SK-N-SH treated with all-trans-retinoic acid at 6 μM for 48 hours (cell line): ENCODE measurements around the gene NAT14.

Experiments used
- ARNTL ChIP-seq: fragments of 450-650 bp; formaldehyde crosslinking; IDR thresholded peaks from 2 replicates; pipeline ENCODE4 v1.5.0; 2020; ENCODE audit warnings: low read depth, mild to moderate bottlenecking, moderate library complexity, borderline replicate concordance
- ISL1 ChIP-seq: fragments of 250-450 bp; sonication (Bioruptor Pico); IDR thresholded peaks from 2 replicates; pipeline ENCODE4 v2.1.2; 2022; ENCODE audit warnings: mild to moderate bottlenecking, moderate library complexity
- PATZ1 ChIP-seq: fragments of 250-450 bp; sonication (Bioruptor Pico); IDR thresholded peaks from 2 replicates; pipeline ENCODE4 v1.8.0; 2020; ENCODE audit warnings: mild to moderate bottlenecking, moderate library complexity, borderline replicate concordance
- PPARA ChIP-seq: fragments of 250-450 bp; sonication (Bioruptor Pico); IDR thresholded peaks from 2 replicates; pipeline ENCODE4 v1.5.0; 2020; ENCODE audit warnings: mild to moderate bottlenecking, borderline replicate concordance
- RARB ChIP-seq: fragments of 250-450 bp; sonication (Bioruptor Pico); IDR thresholded peaks from 2 replicates; pipeline ENCODE4 v1.8.0; 2021; ENCODE audit warnings: mild to moderate bottlenecking, moderate library complexity
- ZC3H10 ChIP-seq: fragments of 250-450 bp; sonication (Bioruptor Pico); IDR thresholded peaks from 2 replicates; pipeline ENCODE4 v1.5.1; 2021; ENCODE audit warnings: mild to moderate bottlenecking, moderate library complexity
- ZFP3 ChIP-seq: fragments of 250-450 bp; sonication (Bioruptor Pico); IDR thresholded peaks from 2 replicates; pipeline ENCODE4 v1.5.0; 2020; ENCODE audit warnings: mild to moderate bottlenecking, moderate library complexity
- ZNF70 ChIP-seq: fragments of 450-650 bp; formaldehyde crosslinking; IDR thresholded peaks from 2 replicates; pipeline ENCODE4 v1.5.0; 2020; ENCODE audit warnings: mild to moderate bottlenecking, moderate library complexity
- TF ChIP-seq, protein P1 (sequence below): fragments of 250-450 bp; sonication (Bioruptor Pico); IDR thresholded peaks from 2 replicates; pipeline ENCODE4 v1.5.1; 2020; ENCODE audit warnings: low read depth, mild to moderate bottlenecking, moderate library complexity
- TF ChIP-seq, protein P2 (sequence below): fragments of 250-450 bp; sonication (Bioruptor Pico); IDR thresholded peaks from 2 replicates; pipeline ENCODE4 v1.8.0; 2021; ENCODE audit warnings: low read depth, mild to moderate bottlenecking, moderate library complexity, borderline replicate concordance

GRCh38 chr19:55477905-55478304 lies 7.1 kb upstream of the NAT14 start:
- TF ChIP-seq RARB (CRISPR knock-in tag), result no peak
- no peak for TF ChIP-seq PPARA (CRISPR knock-in tag)
- no peak for TF ChIP-seq ZNF70 (CRISPR knock-in tag)
- TF ChIP-seq, protein P1, sequence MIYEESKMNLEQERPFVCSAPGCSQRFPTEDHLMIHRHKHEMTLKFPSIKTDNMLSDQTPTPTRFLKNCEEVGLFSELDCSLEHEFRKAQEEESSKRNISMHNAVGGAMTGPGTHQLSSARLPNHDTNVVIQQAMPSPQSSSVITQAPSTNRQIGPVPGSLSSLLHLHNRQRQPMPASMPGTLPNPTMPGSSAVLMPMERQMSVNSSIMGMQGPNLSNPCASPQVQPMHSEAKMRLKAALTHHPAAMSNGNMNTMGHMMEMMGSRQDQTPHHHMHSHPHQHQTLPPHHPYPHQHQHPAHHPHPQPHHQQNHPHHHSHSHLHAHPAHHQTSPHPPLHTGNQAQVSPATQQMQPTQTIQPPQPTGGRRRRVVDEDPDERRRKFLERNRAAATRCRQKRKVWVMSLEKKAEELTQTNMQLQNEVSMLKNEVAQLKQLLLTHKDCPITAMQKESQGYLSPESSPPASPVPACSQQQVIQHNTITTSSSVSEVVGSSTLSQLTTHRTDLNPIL (CRISPR knock-in tag), result no peak
- no peak for TF ChIP-seq PATZ1 (CRISPR knock-in tag)
- no peak for TF ChIP-seq ISL1 (CRISPR knock-in tag)
- no peak for TF ChIP-seq ZFP3 (CRISPR knock-in tag)
- TF ChIP-seq, protein P2, sequence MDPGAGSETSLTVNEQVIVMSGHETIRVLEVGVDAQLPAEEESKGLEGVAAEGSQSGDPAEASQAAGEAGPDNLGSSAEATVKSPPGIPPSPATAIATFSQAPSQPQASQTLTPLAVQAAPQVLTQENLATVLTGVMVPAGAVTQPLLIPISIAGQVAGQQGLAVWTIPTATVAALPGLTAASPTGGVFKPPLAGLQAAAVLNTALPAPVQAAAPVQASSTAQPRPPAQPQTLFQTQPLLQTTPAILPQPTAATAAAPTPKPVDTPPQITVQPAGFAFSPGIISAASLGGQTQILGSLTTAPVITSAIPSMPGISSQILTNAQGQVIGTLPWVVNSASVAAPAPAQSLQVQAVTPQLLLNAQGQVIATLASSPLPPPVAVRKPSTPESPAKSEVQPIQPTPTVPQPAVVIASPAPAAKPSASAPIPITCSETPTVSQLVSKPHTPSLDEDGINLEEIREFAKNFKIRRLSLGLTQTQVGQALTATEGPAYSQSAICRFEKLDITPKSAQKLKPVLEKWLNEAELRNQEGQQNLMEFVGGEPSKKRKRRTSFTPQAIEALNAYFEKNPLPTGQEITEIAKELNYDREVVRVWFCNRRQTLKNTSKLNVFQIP (CRISPR knock-in tag), result no peak
- no peak for TF ChIP-seq ARNTL
- no peak for TF ChIP-seq ZC3H10 (CRISPR knock-in tag)
